Mesenchymal stem cell (in vitro differentiated cells and primary cell): ENCODE measurements around the gene RALGPS1.

Source experiments
- DNase-seq: peaks from one replicate; pipeline ENCODE4 v3.0.0-alpha.2; 2013
- H2AFZ ChIP-seq: one replicate; pipeline ENCODE4 v1.6.1; 2013; ENCODE audit warnings: low read depth, mild to moderate bottlenecking, control low read depth, inconsistent platforms, low read length, moderate library complexity
- H2AK5ac ChIP-seq: 2 replicates; pipeline ENCODE4 v1.6.1; 2013; ENCODE audit warnings: low read length, moderate library complexity, mild to moderate bottlenecking, inconsistent platforms; ENCODE audit not compliant: severe bottlenecking
- H2BK120ac ChIP-seq: one replicate; pipeline ENCODE4 v1.6.1; 2013; ENCODE audit warnings: low read depth, mild to moderate bottlenecking, inconsistent platforms, low read length, moderate library complexity
- H2BK12ac ChIP-seq, 2 experiments: one replicate each; pipeline ENCODE4 v1.6.1; 2013; ENCODE audit warnings: inconsistent platforms in 2 of 2, low read length in 2 of 2, mild to moderate bottlenecking in 2 of 2, moderate library complexity in 2 of 2, control low read depth in 1 of 2
- H2BK15ac ChIP-seq: one replicate; pipeline ENCODE4 v1.6.1; 2013; ENCODE audit warnings: mild to moderate bottlenecking, low read depth, inconsistent platforms; ENCODE audit not compliant: poor library complexity, severe bottlenecking
- H2BK5ac ChIP-seq: 2 replicates; pipeline ENCODE4 v1.6.1; 2013; ENCODE audit warnings: low read depth, mild to moderate bottlenecking, low read length, control low read depth, inconsistent platforms; ENCODE audit not compliant: poor library complexity, severe bottlenecking
- H3K14ac ChIP-seq, 2 experiments: one replicate each; pipeline ENCODE4 v1.6.1; 2013; ENCODE audit warnings: inconsistent platforms in 2 of 2, low read length in 2 of 2, control low read depth in 1 of 2, mild to moderate bottlenecking in 1 of 2, moderate library complexity in 1 of 2
- H3K18ac ChIP-seq, 2 experiments: one replicate each; pipeline ENCODE4 v1.6.1; 2013; ENCODE audit warnings: inconsistent platforms in 2 of 2, low read length in 2 of 2, control low read depth in 1 of 2, low read depth in 1 of 2, mild to moderate bottlenecking in 1 of 2
- H3K23ac ChIP-seq, 2 experiments: one replicate each; pipeline ENCODE4 v1.6.1; 2013; ENCODE audit warnings: inconsistent platforms in 2 of 2, low read length in 2 of 2, mild to moderate bottlenecking in 2 of 2, moderate library complexity in 2 of 2, control low read depth in 1 of 2
- H3K27ac ChIP-seq: 2 replicates; pipeline ENCODE4 v1.5.1; 2013; ENCODE audit warnings: mild to moderate bottlenecking, moderate library complexity, low read length, control low read depth, inconsistent platforms; ENCODE audit not compliant: poor library complexity, severe bottlenecking
- H3K27me3 ChIP-seq, 2 experiments: 2 replicates each; pipeline versions ENCODE4 v1.6.1 to v1.7.0; 2013; ENCODE audit warnings: low read length in 2 of 2, mild to moderate bottlenecking in 2 of 2, moderate library complexity in 2 of 2, control low read depth in 1 of 2, inconsistent platforms in 1 of 2; ENCODE audit not compliant: control insufficient read depth in 1 of 2, insufficient read depth in 1 of 2
- H3K36me3 ChIP-seq, 2 experiments: 2 replicates each; pipeline versions ENCODE4 v1.6.1 to v1.7.0; 2013; ENCODE audit warnings: low read length in 2 of 2, control low read depth in 1 of 2, inconsistent platforms in 1 of 2, low read depth in 1 of 2, mild to moderate bottlenecking in 1 of 2; ENCODE audit not compliant: insufficient read depth in 2 of 2, control insufficient read depth in 1 of 2
- H3K4ac ChIP-seq, 2 experiments: one replicate each; pipeline ENCODE4 v1.6.1; 2013; ENCODE audit warnings: inconsistent platforms in 2 of 2, low read length in 2 of 2, mild to moderate bottlenecking in 2 of 2, moderate library complexity in 2 of 2, control low read depth in 1 of 2, low read depth in 1 of 2
- H3K4me1 ChIP-seq: 2 replicates; pipeline ENCODE4 v1.6.1; 2013; ENCODE audit warnings: low read depth, low read length, control low read depth; ENCODE audit not compliant: control insufficient read depth, insufficient read depth
- H3K4me2 ChIP-seq: 2 replicates; pipeline ENCODE4 v1.6.1; 2013; ENCODE audit warnings: low read length, mild to moderate bottlenecking, inconsistent platforms; ENCODE audit not compliant: poor library complexity, severe bottlenecking
- H3K4me3 ChIP-seq, 2 experiments: 2 replicates each; pipeline versions ENCODE4 v1.5.1 to v1.7.0; 2013; ENCODE audit warnings: low read length in 2 of 2, mild to moderate bottlenecking in 2 of 2, control low read depth in 1 of 2, low read depth in 1 of 2; ENCODE audit not compliant: insufficient read depth in 1 of 2
- H3K79me1 ChIP-seq: replicated peaks from 2 replicates; pipeline ENCODE4 v1.6.1; 2013; ENCODE audit warnings: mild to moderate bottlenecking, control low read depth, low read length, inconsistent platforms; ENCODE audit not compliant: poor library complexity, severe bottlenecking
- H3K9ac ChIP-seq: 2 replicates; pipeline ENCODE4 v1.7.0; 2013; ENCODE audit warnings: mild to moderate bottlenecking, low read length, moderate library complexity
- H3K9me3 ChIP-seq: 2 replicates; pipeline ENCODE4 v1.7.0; 2013; ENCODE audit warnings: mild to moderate bottlenecking, low read length; ENCODE audit not compliant: control insufficient read depth
- H4K8ac ChIP-seq: one replicate; pipeline ENCODE4 v1.6.1; 2013; ENCODE audit warnings: inconsistent platforms, mild to moderate bottlenecking, low read length, moderate library complexity
- H4K91ac ChIP-seq: one replicate; pipeline ENCODE4 v1.6.1; 2013; ENCODE audit warnings: mild to moderate bottlenecking, low read length, inconsistent platforms
- WGBS: methylation state at CpG from one replicate; pipeline ENCODE4 v1.1.7; 2013; ENCODE audit warnings: mixed read lengths; 5-methylcytosine and 5-hydroxymethylcytosine counted together

The RALGPS1 gene

GRCh38 chr9:127116957-127117356 lies 202.4 kb downstream of the RALGPS1 start:
- Histone ChIP-seq H4K91ac (peak overlapping the region; percentile 18), H4K8ac (no peak overlapping the region), H3K27ac (no peak overlapping the region), H3K9me3 (no peaks in the 10 kb centered on the region), H3K27me3 (peaks cover 0 to 3% of the 10 kb centered on the region in 2 experiments), H2BK12ac (no peak overlapping the region), H3K18ac (no peak overlapping the region), H3K4me2 (no peak overlapping the region), H2BK5ac (no peak overlapping the region), H3K14ac (peak overlapping the region in 1 of 2 experiments; percentile 8), H2AFZ (no peak overlapping the region), H3K4me3 (peak overlapping the region in 1 of 2 experiments; percentile 26), H3K36me3 (peaks cover 0 to 52% of the 10 kb centered on the region in 2 experiments), H2BK15ac (no peak overlapping the region), H2BK120ac (no peak overlapping the region), H3K79me1 (peaks cover 1% of the 10 kb centered on the region), H2AK5ac (no peak overlapping the region), H3K4me1 (peaks cover 9% of the 10 kb centered on the region), H3K23ac (no peak overlapping the region), H3K9ac (no peak overlapping the region), H3K4ac (no peak overlapping the region)
- WGBS: 68% methylated on average over 2 of the region's 2 CpGs
- peak; percentile 27 for DNase-seq

- H3K23ac ChIP-seq: no peak overlapping the region
- peaks cover 1% of the 10 kb centered on the region for H3K79me1 ChIP-seq
- H4K91ac ChIP-seq: no peak overlapping the region
- no CpG with 5 or more reads among the region's 4 CpGs for WGBS
- H3K4me1 ChIP-seq: peaks cover 17% of the 10 kb centered on the region
- H3K9ac ChIP-seq: no peak overlapping the region
- no peak overlapping the region for H2AFZ ChIP-seq
- peaks cover 0 to 3% of the 10 kb centered on the region in 2 experiments for H3K27me3 ChIP-seq
- H3K4me3 ChIP-seq: no peak overlapping the region
- no peak overlapping the region for H3K27ac ChIP-seq
- H2BK12ac ChIP-seq: no peak overlapping the region
- no peak overlapping the region for H4K8ac ChIP-seq
- no peak overlapping the region for H3K18ac ChIP-seq
- DNase-seq: no peak
- no peak overlapping the region for H2BK5ac ChIP-seq
- H2AK5ac ChIP-seq: no peak overlapping the region
- no peak overlapping the region for H2BK15ac ChIP-seq
- H3K9me3 ChIP-seq: no peaks in the 10 kb centered on the region
- no peak overlapping the region for H3K4ac ChIP-seq
- no peak overlapping the region for H3K14ac ChIP-seq
- H3K36me3 ChIP-seq: peaks cover 0 to 52% of the 10 kb centered on the region in 2 experiments
- H3K4me2 ChIP-seq: no peak overlapping the region
- no peak overlapping the region for H2BK120ac ChIP-seq
Measured at GRCh38 chr9:127117801-127118200, 203.2 kb downstream of the RALGPS1 start.

- no peak overlapping the region for H2BK15ac ChIP-seq
- no peak overlapping the region for H2AK5ac ChIP-seq
- H3K27ac ChIP-seq: no peak overlapping the region
- no peak overlapping the region for H2BK120ac ChIP-seq
- H3K4ac ChIP-seq: no peak overlapping the region
- H2BK12ac ChIP-seq: no peak overlapping the region
- no peaks in the 10 kb centered on the region for H3K9me3 ChIP-seq
- WGBS: 94% methylated on average over 7 of the region's 8 CpGs
- no peak overlapping the region for H3K14ac ChIP-seq
- peak overlapping the region in 1 of 2 experiments; percentile 97 for H3K4me3 ChIP-seq
- peaks cover 0 to 52% of the 10 kb centered on the region in 2 experiments for H3K36me3 ChIP-seq
- no peak overlapping the region for H3K18ac ChIP-seq
- H4K8ac ChIP-seq: no peak overlapping the region
- H3K27me3 ChIP-seq: peaks cover 0 to 3% of the 10 kb centered on the region in 2 experiments
- no peak overlapping the region for H3K23ac ChIP-seq
- no peak overlapping the region for H4K91ac ChIP-seq
- H2AFZ ChIP-seq: no peak overlapping the region
- H2BK5ac ChIP-seq: no peak overlapping the region
- DNase-seq: no peak
- H3K9ac ChIP-seq: no peak overlapping the region
- peaks cover 25% of the 10 kb centered on the region for H3K4me1 ChIP-seq
- H3K79me1 ChIP-seq: peaks cover 1% of the 10 kb centered on the region
- H3K4me2 ChIP-seq: no peak overlapping the region
Measured at GRCh38 chr9:127118597-127119319, 204.2 kb downstream of the RALGPS1 start.

- Histone ChIP-seq H2AFZ (no peak overlapping the region), H3K23ac (no peak overlapping the region), H3K4me1 (peaks cover 25% of the 10 kb centered on the region), H3K79me1 (peaks cover 1% of the 10 kb centered on the region), H3K14ac (no peak overlapping the region), H4K8ac (no peak overlapping the region), H3K4me3 (peak overlapping the region in 1 of 2 experiments; percentile 97), H2AK5ac (no peak overlapping the region), H3K9ac (peak overlapping the region; percentile 96), H3K36me3 (peaks cover 0 to 50% of the 10 kb centered on the region in 2 experiments), H2BK5ac (no peak overlapping the region), H3K18ac (no peak overlapping the region), H2BK15ac (no peak overlapping the region), H4K91ac (no peak overlapping the region), H2BK12ac (no peak overlapping the region), H3K27me3 (peaks cover 0 to 7% of the 10 kb centered on the region in 2 experiments), H3K27ac (no peak overlapping the region), H2BK120ac (no peak overlapping the region), H3K4ac (no peak overlapping the region), H3K4me2 (no peak overlapping the region), H3K9me3 (no peaks in the 10 kb centered on the region)
- 96% methylated on average over 4 of the region's 4 CpGs for WGBS
- DNase-seq: no peak
Measured at GRCh38 chr9:127119320-127119709, 204.7 kb downstream of the RALGPS1 start.
